Gastrocnemius medialis (tissue), 4 donors: ENCODE results near the gene TNFRSF1A. TPM values are rescaled to one million over a fixed set of nuclear protein-coding genes. Genes with fewer than 3 reads are reported as not detected.

Experiments
- ATAC-seq, 2 donors: fragments of 150-250 bp; one replicate each; pipeline ENCODE4 v1.9.1; 2016
- DNase-seq, 2 donors: peaks; one replicate each; pipeline ENCODE4 v3.0.0-alpha.2; 2019
- H3K27ac ChIP-seq, 4 donors: fragments of 200-600 bp; sonication (generic); 1 replicate in 1 of 4; 2 replicates in 3 of 4; pipeline ENCODE4 v1.5.1; 2016 to 2018; ENCODE audit warnings: mild to moderate bottlenecking in 2 of 4, moderate library complexity in 1 of 4
- H3K27me3 ChIP-seq, 3 donors: fragments of 200-600 bp; sonication (generic) in 2 of 3; 1 replicate in 1 of 3; 2 replicates in 2 of 3; pipeline versions ENCODE4 v1.5.1 to v1.6.0; 2016 to 2019; ENCODE audit warnings: mild to moderate bottlenecking in 1 of 3, moderate library complexity in 1 of 3
- H3K36me3 ChIP-seq, 2 donors: fragments of 200-600 bp; sonication (generic) in 1 of 2; one replicate each; pipeline ENCODE4 v1.5.1; 2017 to 2018
- H3K4me1 ChIP-seq, 2 donors: fragments of 200-600 bp; sonication (generic) in 1 of 2; one replicate each; pipeline ENCODE4 v1.5.1; 2016 to 2017; ENCODE audit warnings: mild to moderate bottlenecking in 2 of 2
- H3K4me3 ChIP-seq, 4 donors: fragments of 200-600 bp; sonication (generic) in 3 of 4; 1 replicate in 1 of 4; 2 replicates in 3 of 4; pipeline ENCODE4 v1.5.1; 2016 to 2019; ENCODE audit warnings: mild to moderate bottlenecking in 2 of 4
- H3K9me3 ChIP-seq, 3 donors: fragments of 200-600 bp; sonication (generic) in 2 of 3; 1 replicate in 1 of 3; 2 replicates in 2 of 3; pipeline ENCODE4 v1.5.1; 2016 to 2019
- CTCF ChIP-seq, 5 experiments: fragments of 450-650 bp in 3 of 5; fragments of 200-600 bp in 2 of 5; sonication (generic) in 2 of 5; IDR thresholded peaks in 4 of 5; conservative IDR thresholded peaks in 1 of 5; 1 replicate in 4 of 5; 2 replicates in 1 of 5; pipeline ENCODE4 v1.5.1; 2016 to 2019; ENCODE audit warnings: antibody characterized with exemption in 5 of 5, mild to moderate bottlenecking in 3 of 5, moderate library complexity in 3 of 5
- POLR2A ChIP-seq, 2 donors: fragments of 450-650 bp; IDR thresholded peaks; one replicate each; pipeline ENCODE4 v1.6.1; 2017; ENCODE audit warnings: antibody characterized with exemption in 2 of 2, mild to moderate bottlenecking in 2 of 2, moderate library complexity in 2 of 2
- in situ Hi-C, 4 donors: fragments of 200-750 bp; cut with MboI; loops; one replicate each; pipeline versions ENCODE4 v1.15.0 to v1.8.0; 2017; ENCODE audit warnings: low sequenced_read_pairs in 4 of 4
- intact Hi-C: fragments of 100-400 bp; cut with DNase I; formaldehyde crosslinking; loops from one replicate; pipeline ENCODE4 v1.15.1; 2023; ENCODE audit warnings: low total_unique reads
- total RNA-seq, 4 donors: library from RNA; depleted of rRNA; stranded (reverse); fragments of >200 nt; gene quantifications; one replicate each; pipeline versions ENCODE4 v1.1.0 to v1.2.3, GENCODE V29; 2016

TNFRSF1A gene
- total RNA-seq, 4 donors from 2014 or later: 103 to 220 (median 193) TPM

- DNase-seq: no peak
- no peak overlapping the region for H3K4me3 ChIP-seq
- TF ChIP-seq CTCF (IDR thresholded peaks at IDR 0.05 in 4 of 5, conservative IDR thresholded peaks at IDR 0.05 in 1 of 5): no peak
- no peak for TF ChIP-seq POLR2A (IDR thresholded peaks at IDR 0.05)
- intact Hi-C loops (loop anchor here (5.0 kb wide), 1 partner anchor 63 kb away; the partner anchor contains the start of gene TNFRSF1A), in situ Hi-C loops (loop anchor here (5.0 to 25.0 kb wide), 6 partner anchors 82 to 295 kb away; no protein-coding TSS in a partner anchor)
- no peaks in the 10 kb centered on the region for H3K36me3 ChIP-seq
- H3K4me1 ChIP-seq: peaks cover 14 to 23% of the 10 kb centered on the region in 2 donors
- H3K27ac ChIP-seq: peak overlapping the region in 2 of 4 donors; percentile 25 to 40
- H3K9me3 ChIP-seq: no peaks in the 10 kb centered on the region
- no peak for ATAC-seq
- no peaks in the 10 kb centered on the region for H3K27me3 ChIP-seq
These were observed 62.2 kb downstream of the TNFRSF1A start for GRCh38 chr12:6279631-6280030.

GRCh38 chr12:6279256-6279628 lies 62.6 kb downstream of the TNFRSF1A start:
- H3K9me3 ChIP-seq: no peaks in the 10 kb centered on the region
- intact Hi-C loops (loop anchor here (5.0 kb wide), 1 partner anchor 63 kb away; the partner anchor contains the start of gene TNFRSF1A), in situ Hi-C loops (loop anchor here in 2 of 4 donors (5.0 to 25.0 kb wide), 3 partner anchors 82 to 292 kb away; no protein-coding TSS in a partner anchor)
- ATAC-seq (no peak), DNase-seq (no peak)
- peak overlapping the region in 2 of 4 donors; percentile 79 to 95 for H3K27ac ChIP-seq
- peaks cover 17 to 26% of the 10 kb centered on the region in 2 donors for H3K4me1 ChIP-seq
- peak overlapping the region in 3 of 4 donors; percentile 17 to 53 (median 42) for H3K4me3 ChIP-seq
- H3K27me3 ChIP-seq: no peaks in the 10 kb centered on the region
- no peaks in the 10 kb centered on the region for H3K36me3 ChIP-seq
- TF ChIP-seq POLR2A (IDR thresholded peaks at IDR 0.05) (no peak), CTCF (IDR thresholded peaks at IDR 0.05 in 4 of 5, conservative IDR thresholded peaks at IDR 0.05 in 1 of 5) (no peak)

Other genes with a start within 250 kb of the TNFRSF1A start
- 100 to 1,000 TPM in 2 of 4 donors, 10 to 100 TPM in 2; 78.8 to 118 (median 101) TPM for gene VWF, start 217.4 kb downstream of the TNFRSF1A start, total RNA-seq
- gene CD9, start 141.7 kb downstream of the TNFRSF1A start, total RNA-seq: 10 to 100 TPM; 26.7 to 50.6 (median 48.4) TPM
- under 1 TPM in 1 of 4 donors, not detected in 3; 0.29 TPM for gene PLEKHG6, start 31.4 kb downstream of the TNFRSF1A start, total RNA-seq
- 1 to 10 TPM in 1 of 4 donors, under 1 TPM in 2, not detected in 1; 0.20 to 2.0 (median 0.38) TPM for gene SCNN1A, start 33.5 kb upstream of the TNFRSF1A start, total RNA-seq
- gene LTBR, start 42.1 kb upstream of the TNFRSF1A start, total RNA-seq: 10 to 100 TPM; 40.2 to 98.6 (median 43.7) TPM
- gene CD27, start 102.9 kb upstream of the TNFRSF1A start, total RNA-seq: under 1 TPM in 1 of 4 donors, not detected in 3; 0.55 TPM
- 1 to 10 TPM; 3.8 to 8.6 (median 5.8) TPM for gene TAPBPL, start 110.0 kb upstream of the TNFRSF1A start, total RNA-seq
- 1 to 10 TPM; 1.1 to 2.0 (median 1.4) TPM for gene VAMP1, start 128.6 kb upstream of the TNFRSF1A start, total RNA-seq
- 100 to 1,000 TPM in 3 of 4 donors, 10 to 100 TPM in 1; 76.6 to 147 (median 124) TPM for gene MRPL51, start 151.2 kb upstream of the TNFRSF1A start, total RNA-seq
- 100 to 1,000 TPM in 1 of 4 donors, 10 to 100 TPM in 3; 12.3 to 250 (median 13.3) TPM for gene NCAPD2, start 152.0 kb upstream of the TNFRSF1A start, total RNA-seq
- over 10,000 TPM; 11,241 to 15,891 (median 13,472) TPM for gene GAPDH, start 192.4 kb upstream of the TNFRSF1A start, total RNA-seq
- gene IFFO1, start 214.0 kb upstream of the TNFRSF1A start, total RNA-seq: 10 to 100 TPM in 1 of 4 donors, 1 to 10 TPM in 3; 6.8 to 10.5 (median 8.3) TPM
- 10 to 100 TPM; 25.7 to 63.3 (median 45.3) TPM for gene NOP2, start 226.2 kb upstream of the TNFRSF1A start, total RNA-seq